WTC11 (cell line): Measurements from ENCODE around the gene FAM13A. TPM values are rescaled to one million over a fixed set of nuclear protein-coding genes. Genes with fewer than 3 reads are reported as not detected.

Source experiments
- ATAC-seq: fragments of 200-7000 bp; cut with Tn5 transposase; 2 replicates; pipeline ENCODE4 v1.10.0; 2021; ENCODE audit warnings: mild to moderate bottlenecking, moderate library complexity
- CTCF ChIA-PET: fragments of 300-600 bp; sonication (Branson Sonifier 250); formaldehyde crosslinking; loops from one replicate; lab custom pipeline; 2021; ENCODE audit warnings: antibody characterized with exemption; lab: Charles Lee
- POLR2A ChIA-PET: fragments of 350-600 bp; sonication (Branson Sonifier 250); formaldehyde crosslinking; loops from one replicate; lab custom pipeline; 2021; ENCODE audit warnings: antibody characterized with exemption; lab: Charles Lee
- DNase-seq: peaks from one replicate; pipeline ENCODE4 v3.0.0; 2021; ENCODE audit warnings: low spot score
- H3K27ac Mint-ChIP-seq: 2 replicates; pipeline ENCODE4 v1.8.0; 2021; ENCODE audit warnings: mixed read lengths
- H3K27me3 Mint-ChIP-seq: 2 replicates; pipeline ENCODE4 v1.8.0; 2021; ENCODE audit warnings: low read depth, mild to moderate bottlenecking, moderate library complexity, mixed read lengths
- H3K36me3 Mint-ChIP-seq: 2 replicates; pipeline ENCODE4 v1.8.0; 2021; ENCODE audit warnings: mixed read lengths
- H3K4me1 Mint-ChIP-seq: 2 replicates; pipeline ENCODE4 v1.8.0; 2022; ENCODE audit warnings: mixed read lengths
- H3K4me3 Mint-ChIP-seq: 2 replicates; pipeline ENCODE4 v1.8.0; 2021; ENCODE audit warnings: mild to moderate bottlenecking, moderate library complexity, mixed read lengths
- H3K9me3 Mint-ChIP-seq: 2 replicates; pipeline ENCODE4 v1.8.0; 2021; ENCODE audit warnings: mixed read lengths
- E2F4 ChIP-seq: sonication (generic); formaldehyde crosslinking; IDR thresholded peaks from 2 replicates; pipeline ENCODE4 v1.8.1; 2022; ENCODE audit warnings: low read depth, mild to moderate bottlenecking, moderate library complexity, missing genetic modification reagents, borderline replicate concordance
- ERG ChIP-seq: fragments of 250-450 bp; sonication (Bioruptor Pico); IDR thresholded peaks from 2 replicates; pipeline ENCODE4 v1.8.0; 2021; ENCODE audit warnings: mild to moderate bottlenecking
- FOXJ3 ChIP-seq: sonication (generic); formaldehyde crosslinking; IDR thresholded peaks from 2 replicates; pipeline ENCODE4 v1.9.0; 2021; ENCODE audit warnings: missing genetic modification reagents, mild to moderate bottlenecking, borderline replicate concordance
- HMGA2 ChIP-seq: fragments of 250-450 bp; sonication (Bioruptor Pico); IDR thresholded peaks from 2 replicates; pipeline ENCODE4 v1.4.0; 2021; ENCODE audit warnings: mild to moderate bottlenecking, moderate library complexity
- IRF2 ChIP-seq: sonication (generic); formaldehyde crosslinking; IDR thresholded peaks from 2 replicates; pipeline ENCODE4 v1.8.0; 2022; ENCODE audit warnings: low read depth, missing genetic modification reagents, borderline replicate concordance
- PRRX2 ChIP-seq: fragments of 250-450 bp; sonication (Bioruptor Pico); IDR thresholded peaks from 2 replicates; pipeline ENCODE4 v1.8.0; 2021; ENCODE audit warnings: mild to moderate bottlenecking
- ZBTB43 ChIP-seq: sonication (generic); formaldehyde crosslinking; IDR thresholded peaks from 2 replicates; pipeline ENCODE4 v1.8.1; 2023; ENCODE audit warnings: mild to moderate bottlenecking, missing genetic modification reagents
- ZNF263 ChIP-seq: sonication (generic); formaldehyde crosslinking; IDR thresholded peaks from 2 replicates; pipeline ENCODE4 v1.8.1; 2022; ENCODE audit warnings: low read depth, mild to moderate bottlenecking, moderate library complexity, missing genetic modification reagents
- total RNA-seq: library from RNA; stranded (reverse); gene quantifications from 3 replicates; pipeline ENCODE4 v1.2.3, GENCODE V29; 2021
- TF ChIP-seq, protein P1 (sequence below): sonication (generic); formaldehyde crosslinking; IDR thresholded peaks from 2 replicates; pipeline ENCODE4 v1.8.1; 2023; ENCODE audit warnings: mild to moderate bottlenecking, moderate library complexity, missing genetic modification reagents
- TF ChIP-seq, protein P2 (sequence below): fragments of 250-450 bp; sonication (Bioruptor Pico); conservative IDR thresholded peaks from 2 replicates; pipeline ENCODE4 v1.9.0; 2021; ENCODE audit warnings: mild to moderate bottlenecking
- TF ChIP-seq, protein P3 (sequence below): sonication (generic); formaldehyde crosslinking; IDR thresholded peaks from 2 replicates; pipeline ENCODE4 v1.8.0; 2022; ENCODE audit warnings: mild to moderate bottlenecking, missing genetic modification reagents

Gene FAM13A
- total RNA-seq, 1 experiment from 2014 or later, result 14.6 TPM

GRCh38 chr4:89023140-89023539, 33.8 kb downstream of the FAM13A start (continued):
- no peak for TF ChIP-seq ERG (CRISPR knock-in tag)
- TF ChIP-seq, protein P1, sequence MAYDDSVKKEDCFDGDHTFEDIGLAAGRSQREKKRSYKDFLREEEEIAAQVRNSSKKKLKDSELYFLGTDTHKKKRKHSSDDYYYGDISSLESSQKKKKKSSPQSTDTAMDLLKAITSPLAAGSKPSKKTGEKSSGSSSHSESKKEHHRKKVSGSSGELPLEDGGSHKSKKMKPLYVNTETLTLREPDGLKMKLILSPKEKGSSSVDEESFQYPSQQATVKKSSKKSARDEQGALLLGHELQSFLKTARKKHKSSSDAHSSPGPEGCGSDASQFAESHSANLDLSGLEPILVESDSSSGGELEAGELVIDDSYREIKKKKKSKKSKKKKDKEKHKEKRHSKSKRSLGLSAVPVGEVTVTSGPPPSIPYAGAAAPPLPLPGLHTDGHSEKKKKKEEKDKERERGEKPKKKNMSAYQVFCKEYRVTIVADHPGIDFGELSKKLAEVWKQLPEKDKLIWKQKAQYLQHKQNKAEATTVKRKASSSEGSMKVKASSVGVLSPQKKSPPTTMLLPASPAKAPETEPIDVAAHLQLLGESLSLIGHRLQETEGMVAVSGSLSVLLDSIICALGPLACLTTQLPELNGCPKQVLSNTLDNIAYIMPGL, result no peak

GRCh38 chr4:89022426-89023128, 34.4 kb downstream of the FAM13A start:
- no peaks in the 10 kb centered on the region for H3K9me3 Mint-ChIP-seq
- H3K36me3 Mint-ChIP-seq, result peaks cover 21% of the 10 kb centered on the region
- POLR2A ChIA-PET, result no interaction called here
- no peak overlapping the region for H3K4me3 Mint-ChIP-seq
- TF ChIP-seq E2F4 (CRISPR knock-in tag) (no peak), IRF2 (CRISPR knock-in tag) (no peak), HMGA2 (CRISPR knock-in tag) (no peak)
- TF ChIP-seq, protein P2, sequence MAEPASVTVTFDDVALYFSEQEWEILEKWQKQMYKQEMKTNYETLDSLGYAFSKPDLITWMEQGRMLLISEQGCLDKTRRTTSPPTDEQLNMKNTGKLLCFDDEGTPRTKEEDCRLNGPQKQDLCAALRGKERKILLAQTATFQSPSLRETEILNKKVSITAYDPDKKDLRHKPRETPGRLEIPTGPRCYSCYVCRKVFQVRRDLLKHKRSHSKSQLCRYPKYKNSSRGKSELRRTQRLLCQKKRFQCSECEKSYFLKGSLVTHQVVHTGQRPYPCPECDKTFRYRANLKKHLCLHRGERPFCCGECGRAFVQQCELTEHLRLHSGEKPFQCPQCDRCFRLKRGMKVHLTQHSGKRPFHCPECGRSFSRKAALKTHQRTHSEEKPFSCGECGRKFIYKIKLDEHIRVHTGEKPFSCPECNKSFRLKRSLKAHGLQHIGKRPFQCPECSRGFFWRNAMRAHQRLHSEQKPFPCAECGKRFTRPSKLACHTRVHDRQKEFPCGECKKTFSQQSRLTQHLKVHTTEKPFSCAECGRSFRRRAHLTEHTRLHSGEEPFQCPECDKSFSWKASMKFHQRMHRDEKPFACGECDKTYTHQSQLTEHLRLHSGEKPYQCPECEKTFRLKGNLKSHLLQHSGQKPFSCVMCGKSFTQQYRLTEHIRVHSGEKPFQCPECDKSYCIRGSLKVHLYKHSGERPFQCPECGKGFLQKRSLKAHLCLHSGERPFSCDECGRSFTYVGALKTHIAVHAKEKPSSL, result no peak
- TF ChIP-seq, protein P3, sequence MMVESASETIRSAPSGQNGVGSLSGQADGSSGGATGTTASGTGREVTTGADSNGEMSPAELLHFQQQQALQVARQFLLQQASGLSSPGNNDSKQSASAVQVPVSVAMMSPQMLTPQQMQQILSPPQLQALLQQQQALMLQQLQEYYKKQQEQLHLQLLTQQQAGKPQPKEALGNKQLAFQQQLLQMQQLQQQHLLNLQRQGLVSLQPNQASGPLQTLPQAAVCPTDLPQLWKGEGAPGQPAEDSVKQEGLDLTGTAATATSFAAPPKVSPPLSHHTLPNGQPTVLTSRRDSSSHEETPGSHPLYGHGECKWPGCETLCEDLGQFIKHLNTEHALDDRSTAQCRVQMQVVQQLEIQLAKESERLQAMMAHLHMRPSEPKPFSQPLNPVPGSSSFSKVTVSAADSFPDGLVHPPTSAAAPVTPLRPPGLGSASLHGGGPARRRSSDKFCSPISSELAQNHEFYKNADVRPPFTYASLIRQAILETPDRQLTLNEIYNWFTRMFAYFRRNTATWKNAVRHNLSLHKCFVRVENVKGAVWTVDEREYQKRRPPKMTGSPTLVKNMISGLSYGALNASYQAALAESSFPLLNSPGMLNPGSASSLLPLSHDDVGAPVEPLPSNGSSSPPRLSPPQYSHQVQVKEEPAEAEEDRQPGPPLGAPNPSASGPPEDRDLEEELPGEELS (CRISPR knock-in tag), result no peak
- H3K27me3 Mint-ChIP-seq, result no peaks in the 10 kb centered on the region
- H3K27ac Mint-ChIP-seq, result no peak overlapping the region
- H3K4me1 Mint-ChIP-seq, result 0 out of 2 replicates have a peak, but pooled peaks cover 5% of the 10 kb centered on the region
- ATAC-seq, result no peak
- DNase-seq, result no peak
- CTCF ChIA-PET, result interaction anchor here (0.8 to 3.1 kb wide), 7 partner anchors 33 to 483 kb away, joined by 3 to 38 read pairs (median 7); no protein-coding TSS in a partner anchor

GRCh38 chr4:89021684-89022083, 35.3 kb downstream of the FAM13A start:
- H3K27me3 Mint-ChIP-seq, result no peaks in the 10 kb centered on the region
- ATAC-seq, result no peak
- ChIA-PET CTCF (interaction anchor here (1.0 to 3.1 kb wide), 4 partner anchors 34 to 482 kb away, joined by 3 to 38 read pairs (median 8); no protein-coding TSS in a partner anchor), POLR2A (no interaction called here)
- TF ChIP-seq ZBTB43 (no peak), PRRX2 (no peak), ZNF263 (CRISPR knock-in tag) (no peak), FOXJ3 (no peak)
- peaks cover 4% of the 10 kb centered on the region for H3K9me3 Mint-ChIP-seq
- 0 out of 2 replicates have a peak, but pooled peaks cover 5% of the 10 kb centered on the region for H3K4me1 Mint-ChIP-seq
- H3K4me3 Mint-ChIP-seq, result no peak overlapping the region
- peak overlapping the region; percentile 14; the same call in 1 of the 2 replicates for H3K27ac Mint-ChIP-seq
- no peak for DNase-seq
- H3K36me3 Mint-ChIP-seq, result peaks cover 27% of the 10 kb centered on the region
